Dermis microvascular lymphatic vessel endothelial cell (primary cell): Measurements from ENCODE around the gene NGB. TPM values are rescaled to one million over a fixed set of nuclear protein-coding genes. Genes with fewer than 3 reads are reported as not detected.

Experiments
- DNase-seq, 2 donors: peaks; one replicate each; pipeline versions ENCODE4 v3.0.0 to v3.0.0-alpha.2; 2010; ENCODE audit warnings: low read depth in 2 of 2
- total RNA-seq: library from RNA; depleted of rRNA; stranded (reverse); fragments of >200 nt; gene quantifications from 2 replicates; pipeline ENCODE4 v1.2.1, GENCODE V29; 2014

NGB gene
- total RNA-seq, 1 donor from 2014 or later = not detected

- DNase-seq = no peak
Observed at GRCh38 chr14:77236814-77237213, 34.2 kb downstream of the NGB start.

GRCh38 chr14:77231721-77232120 lies 39.3 kb downstream of the NGB start:
- DNase-seq = no peak

- DNase-seq = no peak
Observed at GRCh38 chr14:77230914-77231313, 40.1 kb downstream of the NGB start.

- no peak for DNase-seq
Observed at GRCh38 chr14:77228056-77228455, 43.0 kb downstream of the NGB start.

GRCh38 chr14:77225892-77226557 lies 45.0 kb downstream of the NGB start:
- DNase-seq = no peak

- DNase-seq = no peak
Observed at GRCh38 chr14:77225254-77225653, 45.8 kb downstream of the NGB start.

- no peak for DNase-seq
Observed at GRCh38 chr14:77224212-77224611, 46.8 kb downstream of the NGB start.

GRCh38 chr14:77222546-77223225 lies 48.3 kb downstream of the NGB start:
- no peak for DNase-seq

- DNase-seq = no peak
Observed at GRCh38 chr14:77221241-77221871, 49.6 kb downstream of the NGB start.

- DNase-seq = no peak
Observed at GRCh38 chr14:77220246-77221017, 50.6 kb downstream of the NGB start.

- DNase-seq = no peak
Observed at GRCh38 chr14:77219591-77219990, 51.4 kb downstream of the NGB start.

GRCh38 chr14:77217551-77217950 lies 53.5 kb downstream of the NGB start:
- DNase-seq = no peak

Other genes starting within 250 kb of the NGB start
- 7.6 and 8.2 TPM in 2 replicates for gene IRF2BPL, start 242.5 kb downstream of the NGB start, total RNA-seq
- gene CIPC, start 172.9 kb downstream of the NGB start, total RNA-seq = 7.2 and 11.0 TPM in 2 replicates
- gene ZDHHC22, start 129.4 kb downstream of the NGB start, total RNA-seq = not detected in 2 replicates
- 0.13 and 0.77 TPM in 2 replicates for gene TMEM63C, start 89.4 kb downstream of the NGB start, total RNA-seq
- gene POMT2, start 49.7 kb upstream of the NGB start, total RNA-seq = 7.8 and 9.0 TPM in 2 replicates
- 24.5 and 32.4 TPM in 2 replicates for gene GSTZ1, start 49.8 kb upstream of the NGB start, total RNA-seq
- gene TMED8, start 105.9 kb upstream of the NGB start, total RNA-seq = 8.3 and 8.7 TPM in 2 replicates
- 0.38 and 1.0 TPM in 2 replicates for gene SAMD15, start 106.2 kb upstream of the NGB start, total RNA-seq
- gene NOXRED1, start 152.3 kb upstream of the NGB start, total RNA-seq = 0.13 and 0.26 TPM in 2 replicates
- gene VIPAS39, start 186.4 kb upstream of the NGB start, total RNA-seq = 25.2 and 25.9 TPM in 2 replicates
- gene AHSA1, start 186.9 kb upstream of the NGB start, total RNA-seq = 69.7 and 73.0 TPM in 2 replicates
- under 0.01 TPM in 2 replicates for gene ISM2, start 227.6 kb upstream of the NGB start, total RNA-seq